NB4 (cell line): ENCODE measurements around the gene CDH12.

Source experiments
- CTCF ChIP-seq: IDR thresholded peaks from one replicate; pipeline ENCODE4 v1.5.1; 2012; ENCODE audit warnings: low read depth, low read length
- MAX ChIP-seq: IDR thresholded peaks from 2 replicates; pipeline ENCODE4 v1.6.1; 2011; ENCODE audit warnings: low read depth, low read length
- MYC ChIP-seq: IDR thresholded peaks from 2 replicates; pipeline ENCODE4 v1.6.1; 2011; ENCODE audit warnings: low read depth, low read length
- POLR2A ChIP-seq: IDR thresholded peaks from 2 replicates; pipeline ENCODE4 v1.6.1; 2011; ENCODE audit warnings: mild to moderate bottlenecking; ENCODE audit not compliant: insufficient read length; ENCODE audit errors: extremely low read depth

- TF ChIP-seq MAX, result no peak
- TF ChIP-seq POLR2A, result no peak
- no peak for TF ChIP-seq CTCF
- no peak for TF ChIP-seq MYC
These were observed 240.2 kb downstream of the CDH12 start for GRCh38 chr5:22612928-22613327.
